Brain microvascular endothelial cell (primary cell): Measurements from ENCODE around the gene FAM120B.
A peak's percentile ranks its signal among the peaks of the same experiment; 100 is the strongest.

ENCODE experiments used
- DNase-seq: peaks from one replicate; pipeline ENCODE4 v3.0.0-alpha.2; 2020
- H3K27ac ChIP-seq: fragments of 250-450 bp; sonication (Bioruptor Pico); 2 replicates; pipeline ENCODE4 v1.5.1; 2020; ENCODE audit warnings: mild to moderate bottlenecking, moderate library complexity
- H3K27me3 ChIP-seq: fragments of 250-450 bp; sonication (Bioruptor Pico); replicated peaks from 2 replicates; pipeline ENCODE4 v1.5.1; 2020; ENCODE audit warnings: mild to moderate bottlenecking
- H3K36me3 ChIP-seq: fragments of 250-450 bp; sonication (Bioruptor Pico); replicated peaks from 2 replicates; pipeline ENCODE4 v1.5.1; 2020; ENCODE audit warnings: mild to moderate bottlenecking
- H3K4me3 ChIP-seq: 2 replicates; pipeline ENCODE4 v1.5.1; 2011; ENCODE audit warnings: low read depth, mild to moderate bottlenecking, control low read depth, low read length, moderate library complexity
- CTCF ChIP-seq: IDR thresholded peaks from 2 replicates; pipeline ENCODE4 v1.5.1; 2011; ENCODE audit warnings: low read depth, mild to moderate bottlenecking, moderate library complexity, low read length, control low read depth, inconsistent platforms; ENCODE audit errors: missing control alignments
- in situ Hi-C: cut with HindIII; loops from 2 replicates; pipeline ENCODE4 v1.10.0; 2017; ENCODE audit warnings: low sequenced_read_pairs, low pct_ligation_motif_present

Gene FAM120B

GRCh38 chr6:170440437-170440836 lies 133.9 kb downstream of the FAM120B start:
- no peak for TF ChIP-seq CTCF
- no peak for DNase-seq
- H3K36me3 ChIP-seq = no peaks in the 10 kb centered on the region
- H3K27me3 ChIP-seq = no peaks in the 10 kb centered on the region
- in situ Hi-C loops = no loop called here
- no peak overlapping the region for H3K4me3 ChIP-seq
- H3K27ac ChIP-seq = no peak overlapping the region

DNA sequence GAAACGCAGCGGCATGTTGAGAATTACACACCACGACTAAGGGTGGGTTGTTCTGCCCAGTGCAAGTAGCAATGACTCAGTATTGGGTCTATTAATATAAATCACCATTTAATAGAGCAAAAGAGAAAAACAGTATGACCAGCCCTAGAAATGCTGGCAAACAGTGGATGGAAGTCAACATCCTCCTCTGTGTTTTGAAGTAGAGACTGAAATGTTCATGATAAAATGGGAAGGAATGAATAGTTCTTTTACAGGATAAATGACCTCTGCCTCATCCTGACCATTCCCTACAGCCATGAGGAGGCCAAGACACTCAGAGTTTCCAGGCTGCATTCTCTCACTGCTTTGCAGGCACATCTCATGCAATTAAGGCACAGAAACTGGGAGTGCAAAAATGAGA lies 134.8 kb downstream of the FAM120B start:
- DNase-seq = no peak
- Histone ChIP-seq H3K27ac (no peak overlapping the region), H3K27me3 (no peaks in the 10 kb centered on the region), H3K4me3 (no peak overlapping the region), H3K36me3 (no peaks in the 10 kb centered on the region)
- TF ChIP-seq CTCF = no peak
- in situ Hi-C loops = no loop called here

DNA sequence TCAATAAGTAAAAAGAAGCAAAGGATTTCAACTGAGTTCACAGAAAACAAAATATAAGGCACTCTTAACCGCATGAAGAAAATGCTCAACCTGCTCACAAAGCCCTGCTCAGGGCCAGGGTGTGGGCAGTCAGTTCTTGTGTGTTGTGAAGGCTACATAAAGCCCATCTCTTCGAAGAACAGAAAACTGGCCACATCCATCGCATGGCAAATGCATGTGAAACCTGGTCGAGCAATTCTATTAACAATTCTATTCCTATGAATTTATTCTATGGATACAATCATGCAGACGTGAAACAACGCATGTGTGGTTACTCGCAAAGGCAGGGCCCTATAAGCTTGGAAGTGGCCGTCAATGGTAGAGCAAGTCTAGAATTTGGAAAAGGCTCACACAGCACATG lies 136.0 kb downstream of the FAM120B start:
- no peak overlapping the region for H3K4me3 ChIP-seq
- in situ Hi-C loops = no loop called here

GRCh38 chr6:170443151-170443662 lies 136.6 kb downstream of the FAM120B start:
- in situ Hi-C loops = no loop called here
- peak; percentile 45 for TF ChIP-seq CTCF
- H3K27ac ChIP-seq = no peak overlapping the region
- no peaks in the 10 kb centered on the region for H3K27me3 ChIP-seq
- no peaks in the 10 kb centered on the region for H3K36me3 ChIP-seq
- H3K4me3 ChIP-seq = no peak overlapping the region
- no peak for DNase-seq

More for the DNA sequence above, 136.0 kb downstream of the FAM120B start:
- DNase-seq = no peak
- Histone ChIP-seq H3K27ac (no peak overlapping the region), H3K27me3 (no peaks in the 10 kb centered on the region), H3K36me3 (no peaks in the 10 kb centered on the region)
- no peak for TF ChIP-seq CTCF

DNA sequence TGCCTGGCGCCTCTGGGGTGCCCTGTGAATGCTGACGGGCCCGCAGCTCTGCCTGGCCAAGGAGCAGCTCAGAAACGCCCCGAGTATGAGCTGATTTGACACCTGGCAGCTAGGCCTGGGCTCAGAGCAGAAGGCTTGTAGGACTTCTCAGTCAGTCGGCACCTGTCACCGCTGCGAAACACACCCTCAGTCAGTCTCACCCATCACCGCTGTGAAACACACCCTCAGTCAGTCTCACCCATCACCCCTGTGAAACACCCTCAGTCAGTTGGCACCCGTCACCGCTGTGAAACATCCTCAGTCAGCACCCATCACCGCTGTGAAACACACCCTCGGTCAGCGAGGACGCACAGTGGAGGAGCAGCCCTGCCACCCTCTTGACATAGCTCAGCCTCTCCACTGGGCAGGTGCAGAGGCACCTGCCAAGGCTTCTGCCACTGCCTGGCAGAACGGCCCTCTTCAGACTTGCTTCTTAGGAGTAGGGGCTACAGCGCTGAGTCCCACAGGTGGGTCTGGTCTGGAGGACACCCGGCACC lies 137.6 kb downstream of the FAM120B start:
- Histone ChIP-seq H3K36me3 (no peaks in the 10 kb centered on the region), H3K27me3 (no peaks in the 10 kb centered on the region), H3K4me3 (no peak overlapping the region), H3K27ac (no peak overlapping the region)
- no peak for TF ChIP-seq CTCF
- DNase-seq = no peak
- in situ Hi-C loops = no loop called here

- DNase-seq = no peak
- Histone ChIP-seq H3K27me3 (no peaks in the 10 kb centered on the region), H3K4me3 (no peak overlapping the region), H3K27ac (no peak overlapping the region), H3K36me3 (no peaks in the 10 kb centered on the region)
- no peak for TF ChIP-seq CTCF
- in situ Hi-C loops = no loop called here
Observed at GRCh38 chr6:170444811-170445211, 138.3 kb downstream of the FAM120B start.
